GM08714 (cell line): ENCODE data around the gene CARD11.
A peak's percentile ranks its signal among the peaks of the same experiment; 100 is the strongest.

Experiments
- H3K4me3 ChIP-seq: fragments of 200-500 bp; sonication (Bioruptor generic); 2 replicates; pipeline ENCODE4 v1.5.1; 2014; ENCODE audit warnings: mild to moderate bottlenecking, low read length, inconsistent platforms
- ZNF274 ChIP-seq: IDR thresholded peaks from 2 replicates; pipeline ENCODE4 v1.6.1; 2012; ENCODE audit warnings: mild to moderate bottlenecking, low read depth, low read length

Gene CARD11

GRCh38 chr7:2990949-2991470 is 52.7 kb downstream of the CARD11 start:
- no peak for TF ChIP-seq ZNF274
- H3K4me3 ChIP-seq: no peak overlapping the region

- TF ChIP-seq ZNF274: no peak
These were observed 57.1 kb downstream of the CARD11 start for GRCh38 chr7:2986561-2986960.

GRCh38 chr7:2985866-2986265 is 57.8 kb downstream of the CARD11 start:
- no peak for TF ChIP-seq ZNF274
- no peak overlapping the region for H3K4me3 ChIP-seq

More at GRCh38 chr7:2986561-2986960, 57.1 kb downstream of the CARD11 start:
- no peak overlapping the region for H3K4me3 ChIP-seq

GRCh38 chr7:2984091-2984490 is 59.6 kb downstream of the CARD11 start:
- no peak for TF ChIP-seq ZNF274
- H3K4me3 ChIP-seq: no peak overlapping the region

- TF ChIP-seq ZNF274: no peak
- H3K4me3 ChIP-seq: no peak overlapping the region
These were observed 60.1 kb downstream of the CARD11 start for GRCh38 chr7:2983586-2983985.

GRCh38 chr7:2982831-2983230 is 60.8 kb downstream of the CARD11 start:
- no peak for TF ChIP-seq ZNF274
- H3K4me3 ChIP-seq: no peak overlapping the region

GRCh38 chr7:2982401-2982800 is 61.3 kb downstream of the CARD11 start:
- no peak for TF ChIP-seq ZNF274
- no peak overlapping the region for H3K4me3 ChIP-seq

GRCh38 chr7:2981103-2981480 is 62.6 kb downstream of the CARD11 start:
- no peak for TF ChIP-seq ZNF274
- no peak overlapping the region for H3K4me3 ChIP-seq

- no peak for TF ChIP-seq ZNF274
- H3K4me3 ChIP-seq: peak overlapping the region; percentile 5; the same call in 1 of the 2 replicates
These were observed 63.1 kb downstream of the CARD11 start for GRCh38 chr7:2980401-2981102.

GRCh38 chr7:2979951-2980350 is 63.7 kb downstream of the CARD11 start:
- peak overlapping the region; percentile 59; the same call in 1 of the 2 replicates for H3K4me3 ChIP-seq
- no peak for TF ChIP-seq ZNF274

GRCh38 chr7:2979201-2979631 is 64.5 kb downstream of the CARD11 start:
- TF ChIP-seq ZNF274: no peak
- peak overlapping the region; percentile 59; the same call in 1 of the 2 replicates for H3K4me3 ChIP-seq

GRCh38 chr7:2978408-2978807 is 65.3 kb downstream of the CARD11 start:
- peak overlapping the region; percentile 59; the same call in 1 of the 2 replicates for H3K4me3 ChIP-seq
- no peak for TF ChIP-seq ZNF274

- H3K4me3 ChIP-seq: no peak overlapping the region
- TF ChIP-seq ZNF274: no peak
These were observed 67.8 kb downstream of the CARD11 start for GRCh38 chr7:2975821-2976371.

- H3K4me3 ChIP-seq: no peak overlapping the region
- no peak for TF ChIP-seq ZNF274
These were observed 69.4 kb downstream of the CARD11 start for GRCh38 chr7:2974093-2974819.

- H3K4me3 ChIP-seq: no peak overlapping the region
- no peak for TF ChIP-seq ZNF274
These were observed 70.9 kb downstream of the CARD11 start for GRCh38 chr7:2972835-2973161.
